Natural killer cell (primary cell): ENCODE results near the gene SETBP1. TPM values are rescaled to one million over a fixed set of nuclear protein-coding genes. Genes with fewer than 3 reads are reported as not detected.

Experiments
- ATAC-seq, 3 donors: fragments of 150-1000 bp in 2 of 3; fragments of 200-7000 bp in 1 of 3; cut with Tn5 transposase; 1 replicate in 1 of 3; 2 replicates in 2 of 3; pipeline ENCODE4 v1.10.0; 2021; ENCODE audit warnings: mild to moderate bottlenecking in 2 of 3, moderate library complexity in 2 of 3
- DNase-seq, 2 donors: peaks; one replicate each; pipeline versions ENCODE4 v3.0.0 to v3.0.0-alpha.2; 2013 to 2021; ENCODE audit warnings: mixed read lengths in 1 of 2
- H3K27ac ChIP-seq: one replicate; pipeline ENCODE4 v1.5.1; 2013; ENCODE audit warnings: mild to moderate bottlenecking, low read length
- H3K27me3 ChIP-seq: one replicate; pipeline ENCODE4 v1.6.1; 2013; ENCODE audit warnings: low read length; ENCODE audit not compliant: control insufficient read depth, insufficient read depth
- H3K36me3 ChIP-seq: one replicate; pipeline ENCODE4 v1.6.1; 2013; ENCODE audit warnings: low read length; ENCODE audit not compliant: control insufficient read depth, insufficient read depth
- H3K4me1 ChIP-seq: one replicate; pipeline ENCODE4 v1.6.1; 2013; ENCODE audit warnings: low read length; ENCODE audit not compliant: control insufficient read depth, insufficient read depth
- H3K4me3 ChIP-seq: one replicate; pipeline ENCODE4 v1.5.1; 2013; ENCODE audit warnings: low read length
- H3K9me3 ChIP-seq: one replicate; pipeline ENCODE4 v1.6.1; 2013; ENCODE audit warnings: low read length; ENCODE audit not compliant: control insufficient read depth, insufficient read depth
- H3K27ac Mint-ChIP-seq, 2 donors: one replicate each; pipeline ENCODE4 v1.8.0; 2022; ENCODE audit warnings: mild to moderate bottlenecking in 2 of 2, mixed read lengths in 2 of 2, moderate library complexity in 1 of 2
- H3K27me3 Mint-ChIP-seq, 2 donors: one replicate each; pipeline ENCODE4 v1.8.0; 2022; ENCODE audit warnings: low read depth in 2 of 2, mixed read lengths in 2 of 2
- H3K36me3 Mint-ChIP-seq: one replicate; pipeline ENCODE4 v1.8.0; 2022; ENCODE audit warnings: mixed read lengths
- H3K4me1 Mint-ChIP-seq, 2 donors: one replicate each; pipeline ENCODE4 v1.8.0; 2022; ENCODE audit warnings: mixed read lengths in 2 of 2
- H3K4me3 Mint-ChIP-seq: one replicate; pipeline ENCODE4 v1.8.0; 2022; ENCODE audit warnings: mild to moderate bottlenecking, moderate library complexity, mixed read lengths
- H3K9me3 Mint-ChIP-seq, 2 donors: one replicate each; pipeline ENCODE4 v1.8.0; 2022; ENCODE audit warnings: mixed read lengths in 2 of 2
- CTCF ChIP-seq: fragments of 200-600 bp; IDR thresholded peaks from one replicate; pipeline ENCODE4 v1.8.0; 2022; ENCODE audit warnings: antibody characterized with exemption
- WGBS: methylation state at CpG from one replicate; pipeline ENCODE4 v1.1.7; 2013; ENCODE audit warnings: missing lambda C conversion rate; ENCODE audit not compliant: insufficient coverage; 5-methylcytosine and 5-hydroxymethylcytosine counted together
- intact Hi-C: fragments of 100-400 bp; cut with micrococcal nuclease; formaldehyde crosslinking; loops from one replicate; pipeline ENCODE4 v1.14.2; 2022
- total RNA-seq, 4 donors: library from RNA; stranded (reverse); fragments of 120-200 nt in 1 of 4; gene quantifications; one replicate each; pipeline versions ENCODE4 v1.2.3 to v1.2.4, GENCODE V29; 2013 to 2022

The SETBP1 gene
- total RNA-seq, 3 donors from 2014 or later (not counting 1 experiment from before 2014, with no cell fraction given), result 36.0 to 46.6 (median 41.2) TPM

GRCh38 chr18:44903327-44903726 lies 222.6 kb downstream of the SETBP1 start:
- Mint-ChIP-seq H3K36me3 (no peaks in the 10 kb centered on the region), H3K27ac (peak overlapping the region in 1 of 2 donors; percentile 9), H3K4me3 (no peak overlapping the region), H3K27me3 (no peaks in the 10 kb centered on the region), H3K9me3 (no peaks in the 10 kb centered on the region), H3K4me1 (peaks cover 24 to 31% of the 10 kb centered on the region in 2 donors)
- no peaks in the 10 kb centered on the region for H3K9me3 ChIP-seq
- intact Hi-C loops, result no loop called here
- no peak overlapping the region for H3K4me3 ChIP-seq
- no peaks in the 10 kb centered on the region for H3K36me3 ChIP-seq
- H3K27me3 ChIP-seq, result no peaks in the 10 kb centered on the region
- TF ChIP-seq CTCF, result no peak
- H3K4me1 ChIP-seq, result no peaks in the 10 kb centered on the region
- DNase-seq, result no peak
- WGBS, result 91% methylated on average over 2 of the region's 2 CpGs
- H3K27ac ChIP-seq, result no peak overlapping the region
- ATAC-seq, result no peak

GRCh38 chr18:44904768-44905167 lies 224.1 kb downstream of the SETBP1 start:
- H3K27me3 Mint-ChIP-seq, result no peaks in the 10 kb centered on the region
- no peaks in the 10 kb centered on the region for H3K27me3 ChIP-seq
- H3K4me3 ChIP-seq, result no peak overlapping the region
- no peak overlapping the region for H3K27ac Mint-ChIP-seq
- ATAC-seq (no peak), DNase-seq (no peak)
- peaks cover 35 to 41% of the 10 kb centered on the region in 2 donors for H3K4me1 Mint-ChIP-seq
- peaks cover 4% of the 10 kb centered on the region for H3K4me1 ChIP-seq
- intact Hi-C loops, result no loop called here
- H3K27ac ChIP-seq, result no peak overlapping the region
- no peaks in the 10 kb centered on the region for H3K9me3 Mint-ChIP-seq
- no peak for TF ChIP-seq CTCF
- no peaks in the 10 kb centered on the region for H3K36me3 ChIP-seq
- WGBS, result 45% methylated on average over 2 of the region's 2 CpGs
- no peak overlapping the region for H3K4me3 Mint-ChIP-seq
- no peaks in the 10 kb centered on the region for H3K36me3 Mint-ChIP-seq
- H3K9me3 ChIP-seq, result no peaks in the 10 kb centered on the region

GRCh38 chr18:44909191-44909719 lies 228.6 kb downstream of the SETBP1 start:
- no peak for TF ChIP-seq CTCF
- intact Hi-C loops, result no loop called here
- no peaks in the 10 kb centered on the region for H3K36me3 ChIP-seq
- Mint-ChIP-seq H3K4me1 (peaks cover 54 to 63% of the 10 kb centered on the region in 2 donors), H3K9me3 (no peaks in the 10 kb centered on the region), H3K27ac (peak overlapping the region in 1 of 2 donors; percentile 37), H3K27me3 (no peaks in the 10 kb centered on the region), H3K4me3 (no peak overlapping the region), H3K36me3 (no peaks in the 10 kb centered on the region)
- no peak overlapping the region for H3K4me3 ChIP-seq
- ATAC-seq (no peak), DNase-seq (no peak)
- H3K9me3 ChIP-seq, result no peaks in the 10 kb centered on the region
- WGBS, result 13% methylated on average over 5 of the region's 5 CpGs
- no peaks in the 10 kb centered on the region for H3K27me3 ChIP-seq
- no peak overlapping the region for H3K27ac ChIP-seq
- H3K4me1 ChIP-seq, result peaks cover 13% of the 10 kb centered on the region

GRCh38 chr18:44911260-44911659 lies 230.6 kb downstream of the SETBP1 start:
- H3K4me1 ChIP-seq, result peaks cover 13% of the 10 kb centered on the region
- intact Hi-C loops, result no loop called here
- H3K36me3 Mint-ChIP-seq, result no peaks in the 10 kb centered on the region
- TF ChIP-seq CTCF, result no peak
- peaks cover 50 to 55% of the 10 kb centered on the region in 2 donors for H3K4me1 Mint-ChIP-seq
- H3K27me3 Mint-ChIP-seq, result no peaks in the 10 kb centered on the region
- no peak overlapping the region for H3K4me3 ChIP-seq
- H3K27me3 ChIP-seq, result no peaks in the 10 kb centered on the region
- DNase-seq, result no peak
- no peaks in the 10 kb centered on the region for H3K36me3 ChIP-seq
- no peak for ATAC-seq
- no peak overlapping the region for H3K4me3 Mint-ChIP-seq
- no peak overlapping the region for H3K27ac Mint-ChIP-seq
- WGBS, result 88% methylated on average over 4 of the region's 4 CpGs
- H3K9me3 Mint-ChIP-seq, result no peaks in the 10 kb centered on the region
- H3K9me3 ChIP-seq, result no peaks in the 10 kb centered on the region
- H3K27ac ChIP-seq, result no peak overlapping the region
